HG02973 (cell line): ENCODE measurements around the gene KRTAP9-4.
"Not testable (repeated sequence)": the region's sequence is repeated elsewhere in the genome, so short reads cannot be mapped to it uniquely, and the experiment has no call there.

ENCODE experiments used
- ATAC-seq: cut with Tn5 transposase; IDR thresholded peaks from one replicate; pipeline ENCODE4 v1.9.1; 2021; ENCODE audit warnings: moderate library complexity; ENCODE audit not compliant: unreplicated experiment

The KRTAP9-4 gene

GRCh38 chr17:41249637-41250240, at the start of gene KRTAP9-4:
Gene KRTAP9-4, plus strand, starts transcription at chr17:41249687. Its CDS starts 34 bp downstream, at chr17:41249721.
- ATAC-seq: not testable (repeated sequence)

GRCh38 chr17:41211845-41212466, 37.5 kb upstream of the KRTAP9-4 start:
- ATAC-seq: no peak

- ATAC-seq: no peak
These were observed 36.8 kb upstream of the KRTAP9-4 start for GRCh38 chr17:41212524-41213169.

GRCh38 chr17:41215681-41216080, 33.8 kb upstream of the KRTAP9-4 start:
- ATAC-seq: no peak

GRCh38 chr17:41223821-41224220, 25.7 kb upstream of the KRTAP9-4 start:
- no peak for ATAC-seq

GRCh38 chr17:41226051-41226450, 23.4 kb upstream of the KRTAP9-4 start:
- ATAC-seq: no peak

- not testable (repeated sequence) for ATAC-seq
These were observed 22.8 kb upstream of the KRTAP9-4 start, which contains the start of gene KRTAP9-2 for GRCh38 chr17:41226598-41227095. Gene KRTAP9-2, plus strand, starts transcription at chr17:41226648. Its CDS starts 7 bp downstream, at chr17:41226655.

GRCh38 chr17:41230094-41230493, 19.4 kb upstream of the KRTAP9-4 start:
- no peak for ATAC-seq

GRCh38 chr17:41231731-41232130, 17.8 kb upstream of the KRTAP9-4 start:
- ATAC-seq: no peak

GRCh38 chr17:41232399-41233105, 16.9 kb upstream of the KRTAP9-4 start, which contains the start of gene KRTAP9-3:
Gene KRTAP9-3, plus strand, starts transcription at chr17:41232449. Its CDS starts 53 bp downstream, at chr17:41232502.
- ATAC-seq: not testable (repeated sequence)

GRCh38 chr17:41237116-41237515, 12.4 kb upstream of the KRTAP9-4 start:
- not testable (repeated sequence) for ATAC-seq

- ATAC-seq: not testable (repeated sequence)
These were observed 11.5 kb upstream of the KRTAP9-4 start, which contains the start of gene KRTAP9-8 for GRCh38 chr17:41237949-41238437. Gene KRTAP9-8, plus strand, starts transcription at chr17:41237999. Its CDS starts 53 bp downstream, at chr17:41238052.

GRCh38 chr17:41246995-41247787, 2.3 kb upstream of the KRTAP9-4 start:
- ATAC-seq: not testable (repeated sequence)

- ATAC-seq: no peak
These were observed 1.8 kb downstream of the KRTAP9-4 start for GRCh38 chr17:41251261-41251660.

GRCh38 chr17:41254861-41255260, 5.4 kb downstream of the KRTAP9-4 start:
- no peak for ATAC-seq

GRCh38 chr17:41255381-41256290, 6.1 kb downstream of the KRTAP9-4 start, which contains the start of gene KRTAP9-9:
Gene KRTAP9-9, plus strand, starts transcription at chr17:41255384.
- not testable (repeated sequence) for ATAC-seq

- no peak for ATAC-seq
These were observed 6.8 kb downstream of the KRTAP9-4 start for GRCh38 chr17:41256291-41256685.

GRCh38 chr17:41258406-41258805, 8.9 kb downstream of the KRTAP9-4 start:
- ATAC-seq: no peak

- ATAC-seq: no peak
These were observed 13.7 kb downstream of the KRTAP9-4 start for GRCh38 chr17:41263212-41263611.
